GM20000 (cell line): ENCODE measurements around the gene PBXIP1.
A peak's percentile ranks its signal among the peaks of the same experiment; 100 is the strongest.

Experiments
- DNase-seq: peaks from one replicate; pipeline ENCODE4 v3.0.0; 2012; ENCODE audit warnings: low spot score
- TF ChIP-seq, protein P1 (sequence below): IDR thresholded peaks from 2 replicates; pipeline ENCODE4 v1.5.1; 2012; ENCODE audit warnings: mild to moderate bottlenecking, control low read depth; ENCODE audit errors: extremely low read depth, missing control alignments

PBXIP1 gene

DNA sequence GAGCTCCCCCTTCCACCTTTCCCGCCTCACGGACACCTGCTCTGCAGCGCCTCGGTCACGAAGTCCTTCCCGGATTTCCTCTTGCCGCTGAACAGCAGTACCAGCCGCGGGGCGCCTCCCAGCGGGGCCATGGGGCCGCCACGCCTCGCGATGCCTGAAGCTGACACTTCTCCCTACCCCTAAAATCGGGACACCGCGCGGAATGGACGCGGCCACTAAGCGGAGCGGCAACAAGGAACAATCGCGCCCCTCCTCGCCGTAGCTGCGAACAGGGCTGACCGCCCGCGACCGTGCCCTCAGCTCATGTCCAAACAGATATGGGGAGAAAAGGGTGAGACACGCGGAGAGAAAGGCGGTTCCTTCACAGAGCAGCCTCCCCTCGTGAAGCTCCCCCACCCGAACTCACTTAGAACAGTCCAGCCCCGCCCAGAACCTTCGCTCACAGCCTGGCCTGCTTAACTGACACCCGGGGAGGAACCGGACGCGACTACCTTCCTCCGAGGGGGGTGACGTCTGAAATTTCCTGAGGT is 19.3 kb downstream of the PBXIP1 start, which contains the start of gene PMVK:
Gene PMVK, minus strand, starts transcription at position 165 of the 530 bp plus-strand sequence. Its CDS starts 34 bp downstream, at position 131.
- DNase-seq, result peak; percentile 92
- TF ChIP-seq, protein P1, sequence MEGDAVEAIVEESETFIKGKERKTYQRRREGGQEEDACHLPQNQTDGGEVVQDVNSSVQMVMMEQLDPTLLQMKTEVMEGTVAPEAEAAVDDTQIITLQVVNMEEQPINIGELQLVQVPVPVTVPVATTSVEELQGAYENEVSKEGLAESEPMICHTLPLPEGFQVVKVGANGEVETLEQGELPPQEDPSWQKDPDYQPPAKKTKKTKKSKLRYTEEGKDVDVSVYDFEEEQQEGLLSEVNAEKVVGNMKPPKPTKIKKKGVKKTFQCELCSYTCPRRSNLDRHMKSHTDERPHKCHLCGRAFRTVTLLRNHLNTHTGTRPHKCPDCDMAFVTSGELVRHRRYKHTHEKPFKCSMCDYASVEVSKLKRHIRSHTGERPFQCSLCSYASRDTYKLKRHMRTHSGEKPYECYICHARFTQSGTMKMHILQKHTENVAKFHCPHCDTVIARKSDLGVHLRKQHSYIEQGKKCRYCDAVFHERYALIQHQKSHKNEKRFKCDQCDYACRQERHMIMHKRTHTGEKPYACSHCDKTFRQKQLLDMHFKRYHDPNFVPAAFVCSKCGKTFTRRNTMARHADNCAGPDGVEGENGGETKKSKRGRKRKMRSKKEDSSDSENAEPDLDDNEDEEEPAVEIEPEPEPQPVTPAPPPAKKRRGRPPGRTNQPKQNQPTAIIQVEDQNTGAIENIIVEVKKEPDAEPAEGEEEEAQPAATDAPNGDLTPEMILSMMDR, result peak; percentile 29

DNA sequence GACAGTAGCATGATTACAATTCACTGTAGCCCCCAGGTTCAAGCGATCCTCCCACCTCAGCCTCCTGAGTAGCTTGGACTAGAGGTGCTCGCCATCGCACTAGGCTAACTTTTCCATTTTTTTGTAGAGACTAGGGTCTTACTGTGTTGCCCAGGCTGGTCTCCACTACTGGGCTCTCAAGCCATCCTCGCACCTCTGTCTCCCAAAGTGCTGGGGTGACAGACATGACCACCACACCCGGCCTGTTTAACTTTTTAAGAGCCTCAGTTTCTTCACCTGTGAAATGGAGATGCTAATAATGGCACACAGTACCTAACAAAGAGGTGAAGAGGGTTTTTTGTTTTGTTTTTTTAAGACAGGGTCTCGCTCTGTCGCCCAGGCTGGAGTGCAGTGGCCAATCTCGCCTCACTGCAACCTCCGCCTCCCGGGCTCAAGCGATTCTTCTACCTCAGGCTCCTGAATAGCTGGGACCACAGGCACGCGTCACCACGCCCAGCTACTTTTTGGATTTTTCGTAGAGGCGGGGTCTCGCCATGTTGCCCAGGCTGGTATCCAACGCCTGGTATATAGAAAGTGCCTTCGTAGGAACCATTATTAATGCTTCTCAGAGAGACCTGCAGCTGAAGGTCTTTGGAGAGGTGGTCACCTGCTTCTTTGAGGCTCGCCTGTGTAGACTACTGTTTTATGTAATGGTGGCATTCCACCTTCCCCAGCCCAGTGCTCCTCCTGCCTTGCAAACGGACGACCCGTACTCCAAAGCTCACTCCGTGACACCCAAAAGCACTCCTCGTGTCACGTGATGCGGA is 19.9 kb downstream of the PBXIP1 start:
- DNase-seq, result peak; percentile 31
- TF ChIP-seq, protein P1, result no peak

DNA sequence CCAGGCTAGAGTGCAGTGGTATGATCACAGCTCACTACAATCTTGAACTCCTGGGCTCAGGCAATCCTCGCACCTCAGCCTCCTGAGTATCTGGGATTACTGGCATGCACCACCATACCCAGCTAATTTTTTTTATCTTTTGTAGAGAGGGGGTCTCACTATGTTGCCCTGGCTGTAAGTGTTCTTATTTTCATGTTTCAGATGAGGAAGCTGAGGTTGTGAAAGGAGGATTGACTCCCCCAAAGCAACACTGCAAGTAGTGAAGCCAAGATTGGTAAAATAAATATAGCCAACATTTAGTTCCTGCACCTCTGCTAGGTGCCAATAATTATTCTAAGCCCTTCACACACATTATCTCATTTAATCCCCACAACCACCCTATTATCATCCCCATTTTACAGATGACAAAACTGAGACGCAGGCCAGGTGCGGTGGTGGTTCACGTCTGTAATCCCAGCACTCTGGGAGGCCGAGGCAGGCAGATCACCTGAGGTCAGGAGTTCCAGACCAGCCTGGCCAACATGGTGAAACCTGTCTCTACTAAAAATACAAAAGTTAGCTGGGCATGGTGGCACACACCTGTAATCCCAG is 21.4 kb downstream of the PBXIP1 start:
- DNase-seq, result no peak
- TF ChIP-seq, protein P1, result no peak

DNA sequence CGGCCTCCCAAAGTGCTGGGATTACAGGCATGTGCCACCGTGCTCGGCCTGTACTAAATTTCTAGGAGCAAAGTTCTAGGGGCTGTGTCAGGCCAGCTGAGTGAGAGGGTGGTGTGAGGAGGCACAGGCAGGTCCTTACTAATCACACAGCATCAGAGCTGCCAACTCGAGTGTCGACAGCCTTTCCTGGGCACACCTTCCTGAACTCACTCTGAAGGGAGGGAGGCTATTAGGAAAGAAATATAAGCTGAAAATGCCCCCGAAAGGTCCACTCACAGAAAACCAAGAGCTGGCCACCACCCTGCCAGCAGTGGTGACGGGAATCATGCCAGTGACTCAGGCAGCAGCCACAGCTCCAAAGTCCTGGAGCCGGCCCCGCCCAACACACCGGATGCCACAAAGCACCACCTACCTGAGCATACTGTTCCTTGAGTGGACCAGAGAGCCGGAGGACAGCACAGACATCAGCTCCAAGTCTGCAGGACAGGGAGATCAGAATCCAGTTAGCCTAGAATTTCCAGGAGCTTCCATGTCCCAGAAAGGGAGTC is 23.9 kb downstream of the PBXIP1 start:
- DNase-seq, result no peak
- TF ChIP-seq, protein P1, result no peak

DNA sequence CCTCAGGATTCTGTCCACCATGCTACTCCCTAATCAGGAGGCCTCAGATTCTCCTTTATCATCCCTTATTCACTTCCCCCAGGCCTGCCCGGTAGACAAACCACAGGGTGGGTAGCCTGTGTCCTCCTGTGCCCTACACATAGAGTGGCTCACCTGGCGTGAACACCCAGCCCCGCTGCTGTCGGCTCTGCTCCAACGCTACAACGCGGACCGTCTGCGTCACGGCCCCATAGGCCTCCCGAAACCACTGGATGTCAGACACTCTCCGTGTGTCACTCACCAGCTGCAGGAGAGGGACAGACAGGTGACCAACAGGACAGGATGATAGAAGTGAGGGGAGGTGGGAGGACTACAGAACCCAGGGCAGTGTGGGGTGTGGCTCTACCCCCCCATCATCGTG is 29.7 kb downstream of the PBXIP1 start:
- DNase-seq, result no peak
- TF ChIP-seq, protein P1, result no peak

DNA sequence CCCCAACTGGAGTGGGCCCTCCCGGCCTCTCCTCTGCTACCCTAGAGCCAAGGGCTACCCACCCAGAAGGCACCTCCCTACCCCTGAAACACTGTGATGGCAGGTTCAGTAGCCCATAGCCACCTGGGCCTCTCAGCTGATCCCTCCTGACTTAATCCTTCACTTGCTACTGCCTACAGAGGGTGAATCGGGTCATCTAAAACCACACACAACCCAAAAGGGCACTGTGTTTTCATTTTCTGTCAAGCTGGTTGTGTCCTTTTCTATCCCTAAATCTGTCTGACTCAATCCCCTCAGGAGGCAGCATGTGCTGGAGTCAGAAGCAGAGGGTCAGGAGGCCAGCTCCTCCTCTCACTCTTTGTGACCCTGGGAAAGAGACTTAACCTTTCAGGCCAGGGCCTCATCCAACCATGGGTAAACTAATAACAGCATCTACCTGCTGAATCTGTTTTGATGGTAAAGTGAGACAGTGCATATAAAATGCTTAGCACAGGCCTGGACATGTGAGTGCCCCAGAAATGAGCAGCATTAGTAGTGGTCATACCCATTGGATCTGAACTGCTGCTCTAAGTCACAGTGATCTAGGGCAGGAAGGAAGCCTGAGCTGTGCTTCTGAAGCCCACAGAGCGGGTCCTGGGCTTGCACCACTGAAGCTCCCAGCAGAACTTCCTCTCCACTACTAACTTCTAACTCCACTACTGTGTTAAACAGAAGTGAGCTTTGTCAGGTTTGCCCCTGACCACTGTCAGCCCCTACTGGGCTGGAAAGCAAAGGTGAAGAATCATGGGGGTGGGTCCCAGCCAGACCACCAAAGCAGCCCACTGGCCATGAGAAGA is 30.3 kb downstream of the PBXIP1 start:
- TF ChIP-seq, protein P1, result no peak
- DNase-seq, result no peak

DNA sequence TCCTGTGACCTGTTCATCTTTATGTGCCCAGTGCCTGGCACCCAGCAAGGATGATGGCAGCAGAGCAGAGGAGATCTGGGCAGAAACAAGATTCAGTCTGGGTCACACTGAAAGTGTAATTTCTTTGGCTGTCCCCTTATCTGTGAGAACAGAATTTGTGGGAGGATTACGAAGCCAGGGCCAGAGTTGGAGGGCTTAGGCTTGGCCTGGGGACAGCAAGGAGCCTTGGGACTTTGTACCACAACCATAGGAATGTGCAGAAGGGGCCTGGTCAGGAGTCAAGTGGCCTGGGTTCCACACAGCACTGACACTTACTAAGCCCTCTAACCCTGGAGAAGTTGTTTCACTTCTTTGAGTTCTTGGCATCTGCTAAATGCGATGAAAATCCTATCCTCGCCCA is 32.2 kb downstream of the PBXIP1 start:
- no peak for DNase-seq
- TF ChIP-seq, protein P1, result no peak
